Islet of Langerhans (tissue), 1 donor: ENCODE results near the gene PKMYT1.

Experiments
- FAIRE-seq: peaks from one replicate; lab custom pipeline; 2011; peaks lifted over from hg19 to GRCh38; lab: Jason Lieb, UNC

Gene PKMYT1

GRCh38 chr16:2980227-2981176 lies at the start of gene PKMYT1:
Gene PKMYT1 (minus strand): TSS chr16:2980446. CDS start chr16:2979657, 789 bp downstream.
- no peak for FAIRE-seq

- no peak for FAIRE-seq
Observed at GRCh38 chr16:3029491-3030221, 49.4 kb upstream of the PKMYT1 start.

GRCh38 chr16:3028716-3029319 lies 48.6 kb upstream of the PKMYT1 start:
- FAIRE-seq, result no peak

- no peak for FAIRE-seq
Observed at GRCh38 chr16:3027983-3028715, 47.9 kb upstream of the PKMYT1 start.

GRCh38 chr16:3027489-3027795 lies 47.2 kb upstream of the PKMYT1 start:
- FAIRE-seq, result no peak

GRCh38 chr16:3026609-3027488 lies 46.6 kb upstream of the PKMYT1 start:
- FAIRE-seq, result no peak

GRCh38 chr16:3026003-3026378 lies 45.7 kb upstream of the PKMYT1 start:
- FAIRE-seq, result no peak

- FAIRE-seq, result no peak
Observed at GRCh38 chr16:3025032-3026002, 45.1 kb upstream of the PKMYT1 start.

GRCh38 chr16:3023669-3024478 lies 43.6 kb upstream of the PKMYT1 start, which contains the start of the genes HCFC1R1 and THOC6:
Gene HCFC1R1 (minus strand): TSS chr16:3023942. CDS start chr16:3023941, 1 bp downstream.
Gene THOC6 (plus strand): TSS chr16:3024035. CDS start chr16:3024327, 292 bp downstream.
- no peak for FAIRE-seq

- FAIRE-seq, result no peak
Observed at GRCh38 chr16:3023415-3023668, 43.1 kb upstream of the PKMYT1 start.

GRCh38 chr16:3022684-3023414 lies 42.6 kb upstream of the PKMYT1 start:
- FAIRE-seq, result no peak

- FAIRE-seq, result no peak
Observed at GRCh38 chr16:3022208-3022683, 42.0 kb upstream of the PKMYT1 start.

- no peak for FAIRE-seq
Observed at GRCh38 chr16:3021449-3022207, 41.4 kb upstream of the PKMYT1 start.

- FAIRE-seq, result no peak
Observed at GRCh38 chr16:3020604-3021448, 40.6 kb upstream of the PKMYT1 start.

- FAIRE-seq, result no peak
Observed at GRCh38 chr16:3020247-3020603, 40.0 kb upstream of the PKMYT1 start, which contains the start of gene TNFRSF12A. Gene TNFRSF12A (plus strand): TSS chr16:3020368. CDS start chr16:3020398, 30 bp downstream.

GRCh38 chr16:3019594-3020246 lies 39.5 kb upstream of the PKMYT1 start:
- no peak for FAIRE-seq
